CD14-positive monocyte (primary cell): ENCODE measurements around the gene SPRN. TPM values are rescaled to one million over a fixed set of nuclear protein-coding genes. Genes with fewer than 3 reads are reported as not detected.

Experiments
- DNase-seq, 3 donors: peaks; one replicate each; pipeline ENCODE4 v3.0.0-alpha.2; 2011 to 2022
- H2AFZ ChIP-seq: 2 replicates; pipeline ENCODE4 v1.6.0; 2012; ENCODE audit warnings: mild to moderate bottlenecking, low read depth, low read length, inconsistent platforms; ENCODE audit not compliant: insufficient read depth, poor library complexity, severe bottlenecking
- H3K27ac ChIP-seq, 2 donors: 1 replicate in 1 of 2; 2 replicates in 1 of 2; pipeline ENCODE4 v1.5.1; 2012 to 2013; ENCODE audit warnings: low read length in 2 of 2, control low read depth in 1 of 2, inconsistent platforms in 1 of 2, low read depth in 1 of 2, mild to moderate bottlenecking in 1 of 2
- H3K27me3 ChIP-seq, 2 donors: one replicate each; pipeline versions ENCODE4 v1.6.0 to v1.6.1; 2011 to 2013; ENCODE audit warnings: low read length in 2 of 2; ENCODE audit not compliant: control insufficient read depth in 2 of 2, insufficient read depth in 2 of 2
- H3K36me3 ChIP-seq, 2 donors: replicated peaks in 1 of 2; 1 replicate in 1 of 2; 2 replicates in 1 of 2; pipeline versions ENCODE4 v1.5.1 to v1.6.1; 2012 to 2013; ENCODE audit warnings: low read length in 2 of 2, control low read depth in 1 of 2, inconsistent platforms in 1 of 2, mild to moderate bottlenecking in 1 of 2; ENCODE audit not compliant: insufficient read depth in 2 of 2, control insufficient read depth in 1 of 2
- H3K4me1 ChIP-seq, 2 donors: 1 replicate in 1 of 2; 2 replicates in 1 of 2; pipeline versions ENCODE4 v1.5.1 to v1.6.1; 2012 to 2013; ENCODE audit warnings: low read length in 2 of 2, control low read depth in 1 of 2, inconsistent platforms in 1 of 2, mild to moderate bottlenecking in 1 of 2, moderate library complexity in 1 of 2; ENCODE audit not compliant: insufficient read depth in 2 of 2, control insufficient read depth in 1 of 2
- H3K4me2 ChIP-seq: replicated peaks from 2 replicates; pipeline ENCODE3; 2012; ENCODE audit warnings: low read length, moderate library complexity, mild to moderate bottlenecking; ENCODE audit not compliant: poor library complexity, severe bottlenecking; ENCODE audit errors: extremely low read depth
- H3K4me3 ChIP-seq, 3 experiments: fragments of 200-600 bp in 1 of 3; sonication (generic) in 1 of 3; replicated peaks in 1 of 3; 1 replicate in 2 of 3; 2 replicates in 1 of 3; pipeline ENCODE4 v1.5.1; 2011 to 2013; ENCODE audit warnings: low read length in 3 of 3, mild to moderate bottlenecking in 3 of 3, control low read depth in 2 of 3, low read depth in 2 of 3, inconsistent platforms in 1 of 3, moderate library complexity in 1 of 3
- H3K79me2 ChIP-seq: 2 replicates; pipeline ENCODE4 v1.6.0; 2012; ENCODE audit warnings: mild to moderate bottlenecking, control low read depth, inconsistent platforms, low read length, moderate library complexity; ENCODE audit not compliant: insufficient read depth
- H3K9ac ChIP-seq: 2 replicates; pipeline ENCODE4 v1.6.0; 2017; ENCODE audit warnings: low read length, mild to moderate bottlenecking; ENCODE audit not compliant: insufficient read depth, poor library complexity, severe bottlenecking
- H3K9me3 ChIP-seq, 2 donors: replicated peaks in 1 of 2; 1 replicate in 1 of 2; 2 replicates in 1 of 2; pipeline versions ENCODE4 v1.5.1 to v1.6.1; 2012 to 2013; ENCODE audit warnings: low read length in 2 of 2, control low read depth in 1 of 2; ENCODE audit not compliant: control insufficient read depth in 1 of 2, insufficient read depth in 1 of 2
- H4K20me1 ChIP-seq: 2 replicates; pipeline ENCODE4 v1.6.0; 2012; ENCODE audit warnings: mild to moderate bottlenecking, low read length, control low read depth, moderate library complexity; ENCODE audit not compliant: insufficient read depth
- H3K27ac Mint-ChIP-seq, 7 donors: one replicate each; pipeline ENCODE4 v1.8.0; 2020; ENCODE audit warnings: mild to moderate bottlenecking in 7 of 7, mixed read lengths in 7 of 7, moderate library complexity in 6 of 7, inconsistent platforms in 2 of 7
- H3K27me3 Mint-ChIP-seq, 3 donors: one replicate each; pipeline ENCODE4 v1.8.0; 2021 to 2022; ENCODE audit warnings: low read depth in 3 of 3, mild to moderate bottlenecking in 3 of 3, mixed read lengths in 3 of 3, moderate library complexity in 3 of 3, inconsistent platforms in 1 of 3
- H3K36me3 Mint-ChIP-seq, 2 donors: one replicate each; pipeline ENCODE4 v1.8.0; 2020; ENCODE audit warnings: mixed read lengths in 2 of 2, inconsistent platforms in 1 of 2, mild to moderate bottlenecking in 1 of 2
- H3K4me1 Mint-ChIP-seq: one replicate; pipeline ENCODE4 v1.8.0; 2020; ENCODE audit warnings: mild to moderate bottlenecking, mixed read lengths
- H3K4me3 Mint-ChIP-seq, 2 donors: one replicate each; pipeline ENCODE4 v1.8.0; 2020; ENCODE audit warnings: mild to moderate bottlenecking in 2 of 2, mixed read lengths in 2 of 2, moderate library complexity in 1 of 2
- H3K9me3 Mint-ChIP-seq, 7 donors: one replicate each; pipeline ENCODE4 v1.8.0; 2020 to 2022; ENCODE audit warnings: mixed read lengths in 7 of 7, mild to moderate bottlenecking in 6 of 7, moderate library complexity in 6 of 7, inconsistent platforms in 2 of 7
- CTCF ChIP-seq: fragments of 200-600 bp; IDR thresholded peaks from one replicate; pipeline ENCODE4 v1.8.0; 2022; ENCODE audit warnings: antibody characterized with exemption, mild to moderate bottlenecking
- WGBS: methylation state at CpG from one replicate; pipeline ENCODE4 v1.1.5; 2013; ENCODE audit warnings: missing lambda C conversion rate; ENCODE audit not compliant: insufficient coverage; 5-methylcytosine and 5-hydroxymethylcytosine counted together
- intact Hi-C, 2 donors: fragments of 100-400 bp; cut with micrococcal nuclease; formaldehyde crosslinking; loops; one replicate each; pipeline versions ENCODE4 v1.15.0 to v1.15.1; 2023
- polyA plus RNA-seq, 3 donors: library from polyadenylated mRNA; depleted of rRNA in 1 of 3; unstranded in 2 of 3; stranded (reverse) in 1 of 3; fragments of 300-500 nt in 2 of 3; fragments of >200 nt in 1 of 3; fragmentation: Illumina TruSeq in 2 of 3; gene quantifications; 1 replicate in 2 of 3; 2 replicates in 1 of 3; pipeline ENCODE4 v1.2.3, GENCODE V29; 2012 to 2021

SPRN gene
- polyA plus RNA-seq, 3 donors, result not detected

- no peaks in the 10 kb centered on the region for H3K9me3 ChIP-seq
- 97% methylated on average over 8 of the region's 12 CpGs for WGBS
- H3K4me1 Mint-ChIP-seq, result peaks cover 25% of the 10 kb centered on the region
- no peak for DNase-seq
- H3K4me3 ChIP-seq, result no peak overlapping the region
- no peak overlapping the region for H3K4me2 ChIP-seq
- H3K9ac ChIP-seq, result no peak overlapping the region
- H3K36me3 Mint-ChIP-seq, result peaks cover 4 to 10% of the 10 kb centered on the region in 2 donors
- no peaks in the 10 kb centered on the region for H4K20me1 ChIP-seq
- H3K27me3 Mint-ChIP-seq, result peaks cover 2 to 18% (median 17%) of the 10 kb centered on the region in 3 donors
- peaks cover 36 to 47% of the 10 kb centered on the region in 2 donors for H3K4me1 ChIP-seq
- intact Hi-C loops, result loop anchor here in 1 of 2 donors (10.0 kb wide), 1 partner anchor 1071 kb away; the partner anchor contains the start of gene STK32C
- peaks cover 0 to 6% of the 10 kb centered on the region in 2 donors for H3K27me3 ChIP-seq
- no peak for TF ChIP-seq CTCF
- no peak overlapping the region for H2AFZ ChIP-seq
- peaks cover 0 to 2% (median 0%) of the 10 kb centered on the region in 7 donors for H3K9me3 Mint-ChIP-seq
- no peak overlapping the region for H3K4me3 Mint-ChIP-seq
- no peak overlapping the region for H3K27ac ChIP-seq
- H3K79me2 ChIP-seq, result peaks cover 5% of the 10 kb centered on the region
- peaks cover 3 to 4% of the 10 kb centered on the region in 2 donors for H3K36me3 ChIP-seq
- H3K27ac Mint-ChIP-seq, result no peak overlapping the region
Observed at GRCh38 chr10:133375357-133376115, 48.9 kb downstream of the SPRN start.

GRCh38 chr10:133373174-133374090, 51.0 kb downstream of the SPRN start, which contains the start of gene ECHS1:
TSS of gene ECHS1 (minus strand) at chr10:133373354. CDS start at chr10:133373333, 21 bp downstream.
- H3K27ac Mint-ChIP-seq, result peak within 1 kb of the TSS; percentile 81 to 91 (median 87)
- peaks cover 21 to 25% of the 10 kb centered on the region in 2 donors for H3K36me3 ChIP-seq
- TF ChIP-seq CTCF, result no peak
- H3K4me1 Mint-ChIP-seq, result peaks cover 18% of the 10 kb centered on the region
- peak within 1 kb of the TSS; percentile 53 to 80 (median 77) for H3K4me3 ChIP-seq
- H3K4me2 ChIP-seq, result peak within 1 kb of the TSS; percentile 74
- H3K27ac ChIP-seq, result peak within 1 kb of the TSS; percentile 74 to 79
- DNase-seq, result peak; percentile 87 to 93 (median 90)
- H3K27me3 Mint-ChIP-seq, result peaks cover 0 to 12% (median 10%) of the 10 kb centered on the region in 3 donors
- H3K27me3 ChIP-seq, result peaks cover 0 to 2% of the 10 kb centered on the region in 2 donors
- peak within 1 kb of the TSS; percentile 70 for H3K9ac ChIP-seq
- intact Hi-C loops, result loop anchor here in 1 of 2 donors (10.0 kb wide), 1 partner anchor 1069 kb away; the partner anchor contains the start of gene STK32C
- H3K79me2 ChIP-seq, result peaks cover 5% of the 10 kb centered on the region
- H3K4me1 ChIP-seq, result peaks cover 25 to 29% of the 10 kb centered on the region in 2 donors
- H3K36me3 Mint-ChIP-seq, result peaks cover 22 to 31% of the 10 kb centered on the region in 2 donors
- no peaks in the 10 kb centered on the region for H3K9me3 Mint-ChIP-seq
- H3K4me3 Mint-ChIP-seq, result peak within 1 kb of the TSS; percentile 84 to 92
- H4K20me1 ChIP-seq, result no peaks in the 10 kb centered on the region
- WGBS, result under 1% methylated on average over 81 of the region's 89 CpGs
- H3K9me3 ChIP-seq, result no peaks in the 10 kb centered on the region
- peak within 1 kb of the TSS; percentile 80 for H2AFZ ChIP-seq
